ENCODE measurements around the gene SMAP2.
A peak's percentile ranks its signal among the peaks of the same experiment; 100 is the strongest.

SMAP2 gene

GRCh38 chr1:40422630-40423263 lies 49.2 kb downstream of the SMAP2 start:
- DNase-seq: no peak

DNA sequence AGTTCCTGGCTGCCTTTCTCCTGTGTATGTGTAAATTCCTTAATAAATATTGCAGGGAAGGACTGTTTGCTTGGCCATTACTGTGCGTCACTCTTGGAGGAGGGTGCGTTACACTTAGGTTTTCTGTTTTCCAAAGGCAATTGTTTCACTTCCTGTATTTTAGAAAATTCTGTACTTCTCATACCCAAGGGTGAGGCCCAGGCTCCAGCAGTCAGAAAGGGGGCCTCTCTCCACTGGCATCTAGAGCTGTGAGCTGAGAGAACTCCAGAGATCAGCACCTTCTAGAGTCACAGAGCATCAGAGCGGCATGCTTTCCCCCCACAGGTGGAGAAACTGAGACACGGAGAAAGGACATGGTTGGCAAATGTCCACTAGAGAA lies 49.7 kb downstream of the SMAP2 start:
- DNase-seq: no peak

GRCh38 chr1:40423951-40424618 lies 50.6 kb downstream of the SMAP2 start:
- no peak for DNase-seq

DNA sequence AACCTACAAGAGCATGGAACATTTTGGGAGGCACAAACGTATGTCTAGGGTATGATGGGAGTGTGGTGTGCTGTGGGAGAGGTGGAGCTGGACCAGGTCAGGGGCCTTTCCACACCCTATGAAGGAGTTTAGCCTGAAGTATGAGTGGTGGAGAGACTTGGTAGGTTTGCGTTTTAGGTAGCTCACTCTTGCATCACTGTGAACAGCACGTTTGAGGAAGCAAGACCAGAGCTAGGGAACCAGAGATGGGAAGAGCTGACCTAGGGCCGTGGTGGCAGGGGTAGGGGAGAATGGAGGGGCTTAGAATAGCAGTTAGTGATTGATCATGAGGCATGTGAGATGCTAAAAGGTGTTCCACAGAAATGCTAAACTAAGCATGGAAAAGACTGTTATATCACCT lies 51.7 kb downstream of the SMAP2 start:
- no peak for DNase-seq

DNA sequence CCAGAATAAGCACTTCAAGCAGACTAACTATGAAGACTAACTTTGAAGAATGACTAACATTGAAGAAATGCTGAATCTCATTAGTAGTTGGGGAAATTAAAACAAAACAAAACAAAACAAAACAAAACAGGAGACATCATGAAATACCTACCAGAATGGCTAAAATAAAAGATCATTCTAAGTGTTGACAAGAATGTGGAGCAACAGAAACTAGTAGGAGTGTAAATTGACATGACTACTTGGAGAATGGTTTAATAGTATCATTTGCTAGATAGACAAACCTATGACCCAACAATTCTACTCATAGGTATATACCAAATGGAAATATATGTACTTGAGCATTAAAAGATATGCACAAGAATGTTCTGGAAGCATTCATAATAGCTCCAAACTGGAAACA lies 57.9 kb downstream of the SMAP2 start:
- DNase-seq: no peak

DNA sequence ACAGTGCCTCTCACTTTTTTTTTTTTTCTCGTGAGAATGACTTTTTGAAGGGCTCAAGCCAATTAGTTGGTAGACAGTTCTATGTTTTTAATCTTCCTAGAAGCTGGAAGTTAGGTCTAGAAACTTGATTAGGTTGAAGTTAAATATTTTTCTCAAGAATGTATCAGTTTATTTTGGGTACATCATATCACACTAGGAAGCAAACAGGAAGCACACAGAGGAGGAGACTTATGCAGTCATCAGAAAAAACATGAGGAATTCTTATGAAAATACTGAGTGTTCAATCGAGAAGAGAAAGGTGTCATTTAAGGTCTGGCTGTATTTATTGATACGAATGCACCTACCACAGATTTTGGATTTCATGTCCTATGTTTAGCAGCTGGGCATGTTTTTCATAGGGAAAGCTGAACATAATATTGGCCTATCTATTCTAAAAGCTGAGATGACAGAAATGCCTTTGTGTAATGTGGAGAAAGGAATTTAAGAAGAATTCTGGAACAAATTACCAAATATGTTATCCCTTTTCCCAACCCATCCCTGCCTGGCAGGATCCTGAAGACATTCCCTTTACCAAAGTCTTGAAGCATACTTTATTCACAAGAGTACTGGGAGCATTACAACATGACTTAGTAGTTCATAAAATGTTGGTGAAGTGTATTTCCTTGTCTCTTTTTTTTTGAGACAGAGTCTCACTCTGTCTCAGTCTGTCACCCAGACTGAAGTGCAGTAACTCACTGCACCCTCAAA lies 59.3 kb downstream of the SMAP2 start:
- no peak for DNase-seq

DNA sequence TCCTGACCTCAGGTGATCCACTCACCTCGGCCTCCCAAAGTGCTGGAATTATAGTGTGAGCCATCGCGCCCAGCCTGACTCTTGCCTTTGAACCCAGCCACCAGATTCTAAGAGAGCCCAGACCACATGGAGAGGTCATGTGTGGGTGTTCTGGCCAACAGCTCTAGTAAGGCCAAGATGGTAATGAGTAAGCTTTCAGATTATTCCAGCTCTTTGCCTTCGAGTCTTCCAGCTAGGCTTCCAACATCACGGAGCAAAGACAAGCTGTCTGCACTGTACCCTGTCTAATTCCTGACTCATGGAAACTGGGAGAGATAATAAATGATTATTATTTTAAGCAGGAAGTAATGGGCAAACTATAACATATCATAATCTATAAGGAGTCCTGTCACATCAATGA lies 61.9 kb downstream of the SMAP2 start:
- DNase-seq: no peak

DNA sequence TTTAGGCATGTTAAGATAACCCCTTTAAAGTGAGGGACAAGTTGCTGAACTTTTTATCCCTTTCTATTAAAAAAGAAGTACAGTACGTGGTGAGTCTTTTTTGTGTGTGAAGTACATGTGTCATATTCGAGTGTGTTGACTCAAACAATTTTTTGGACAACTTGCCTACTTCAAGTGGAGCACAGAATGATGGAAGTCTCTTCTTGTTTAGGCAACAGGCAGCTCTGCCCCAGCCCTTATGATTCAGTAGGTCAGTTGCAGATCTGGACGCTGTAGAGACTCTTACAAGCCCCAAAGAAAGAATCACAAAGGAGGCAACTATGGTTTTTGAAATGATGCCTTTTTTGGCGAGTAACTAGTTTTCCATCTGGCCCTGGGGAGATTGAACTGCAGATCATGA lies 62.3 kb downstream of the SMAP2 start:
- no peak for DNase-seq

GRCh38 chr1:40438391-40439015 lies 65.0 kb downstream of the SMAP2 start:
- no peak for DNase-seq

DNA sequence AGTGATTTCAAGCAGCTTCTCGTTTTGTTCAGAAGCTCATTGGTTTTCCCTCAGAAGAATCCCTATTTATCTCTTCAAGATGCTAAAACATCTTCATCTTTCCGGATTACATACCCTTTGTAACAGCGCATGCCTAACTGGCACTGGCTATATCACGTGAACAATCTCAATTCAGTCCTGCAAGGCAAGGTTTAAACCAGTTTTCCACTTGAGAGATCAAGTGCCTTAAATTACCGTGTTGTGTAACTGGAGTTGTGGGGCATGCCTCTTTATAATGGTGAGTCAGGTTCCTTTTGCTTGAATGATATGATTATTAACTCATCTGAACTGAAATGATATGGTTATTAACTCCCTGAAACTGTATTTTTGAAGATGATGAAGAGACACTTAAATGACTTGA lies 65.7 kb downstream of the SMAP2 start:
- no peak for DNase-seq

DNA sequence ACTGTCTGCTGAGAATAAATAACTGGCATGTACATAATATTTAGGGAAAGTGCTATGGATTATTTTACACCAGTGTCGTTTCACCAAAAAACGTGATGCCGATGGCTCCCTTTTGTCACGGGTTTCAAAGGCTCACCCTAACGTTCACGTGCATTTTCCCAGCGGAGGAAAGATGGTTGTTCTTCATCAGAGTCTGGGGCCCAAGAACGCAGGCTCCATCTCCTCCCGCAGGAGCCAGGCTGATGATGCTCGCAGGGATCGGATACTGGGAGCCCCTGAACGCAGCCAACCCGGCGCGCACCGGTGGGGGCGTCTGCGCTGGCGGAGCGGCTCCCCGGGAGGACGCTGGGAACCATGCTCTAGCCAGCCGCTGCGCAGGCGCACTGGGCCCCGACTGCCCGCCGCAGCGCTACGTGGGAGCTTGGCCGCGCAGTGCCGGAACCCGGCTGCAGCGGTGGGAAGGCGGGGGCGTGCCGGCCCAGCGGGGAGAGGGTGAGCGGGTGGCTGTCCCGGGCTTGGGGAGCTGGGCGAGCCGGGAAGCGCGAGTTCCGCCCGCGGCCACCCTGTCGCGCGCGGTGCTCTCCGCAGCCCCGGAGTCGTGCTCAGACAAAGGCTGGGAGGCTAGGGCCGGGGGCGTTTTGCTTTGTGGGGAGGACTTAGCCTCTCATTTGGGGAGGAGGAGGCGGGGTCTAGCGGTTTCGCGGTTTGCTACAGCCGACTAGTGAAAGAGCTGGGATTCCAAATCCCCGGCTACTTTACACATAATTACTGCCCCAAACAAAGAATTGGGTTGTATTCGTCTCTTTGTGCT lies 76.4 kb downstream of the SMAP2 start, which contains the start of gene ZFP69B:
TSS of gene ZFP69B (plus strand) at position 793 of the 811 bp plus-strand sequence. CDS start 486 bp downstream, outside the sequence.
- peak; percentile 85 for DNase-seq

- DNase-seq: peak; percentile 68
Measured at GRCh38 chr1:40450495-40451237, 77.1 kb downstream of the SMAP2 start.

- no peak for DNase-seq
Measured at GRCh38 chr1:40451238-40451585, 77.7 kb downstream of the SMAP2 start.

- DNase-seq: no peak
Measured at GRCh38 chr1:40454873-40455272, 81.3 kb downstream of the SMAP2 start.

DNA sequence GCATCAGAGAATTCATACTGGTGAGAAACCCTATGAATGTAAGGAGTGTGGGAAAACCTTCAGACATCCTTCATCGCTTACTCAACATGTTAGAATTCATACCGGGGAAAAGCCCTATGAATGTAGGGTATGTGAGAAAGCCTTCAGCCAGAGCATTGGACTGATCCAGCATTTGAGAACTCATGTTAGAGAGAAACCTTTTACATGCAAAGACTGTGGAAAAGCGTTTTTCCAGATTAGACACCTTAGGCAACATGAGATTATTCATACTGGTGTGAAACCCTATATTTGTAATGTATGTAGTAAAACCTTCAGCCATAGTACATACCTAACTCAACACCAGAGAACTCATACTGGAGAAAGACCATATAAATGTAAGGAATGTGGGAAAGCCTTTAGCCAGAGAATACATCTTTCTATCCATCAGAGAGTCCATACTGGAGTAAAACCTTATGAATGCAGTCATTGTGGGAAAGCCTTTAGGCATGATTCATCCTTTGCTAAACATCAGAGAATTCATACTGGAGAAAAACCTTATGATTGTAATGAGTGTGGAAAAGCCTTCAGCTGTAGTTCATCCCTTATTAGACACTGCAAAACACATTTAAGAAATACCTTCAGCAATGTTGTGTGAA lies 89.5 kb downstream of the SMAP2 start:
- DNase-seq: no peak

DNA sequence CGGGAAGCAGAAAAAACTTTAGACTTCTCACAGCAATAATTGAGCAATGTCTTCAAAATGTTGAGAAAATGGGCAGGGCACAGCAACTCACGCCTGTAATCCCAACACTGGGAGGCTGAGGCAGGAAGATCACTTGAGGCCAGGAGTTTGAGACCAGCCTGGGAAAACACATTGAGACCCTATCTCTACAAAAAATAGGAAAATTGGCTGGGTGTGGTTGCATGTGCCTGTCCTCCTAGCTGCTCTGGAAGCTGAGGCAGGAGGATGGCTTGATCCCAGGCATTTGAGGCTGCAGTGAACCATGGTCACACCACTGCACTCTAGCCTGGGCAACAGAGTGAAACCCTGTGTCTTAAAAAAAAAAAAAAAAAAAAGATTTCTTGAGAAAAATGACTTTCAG lies 95.8 kb downstream of the SMAP2 start:
- no peak for DNase-seq

All from CD4-positive, alpha-beta T cell treated with Interferon gamma for 1 hour (primary cell).